ENCODE measurements around the gene DROSHA.

- TF ChIP-seq SP2 (IDR thresholded peaks at IDR 0.05; ENCODE audit: low read length) (no peak), CREB1 (IDR thresholded peaks at IDR 0.05) (no peak), KDM1A (IDR thresholded peaks at IDR 0.05; ENCODE audit: borderline replicate concordance, low read length) (no peak), NANOG (IDR thresholded peaks at IDR 0.05; ENCODE audit: insufficient read depth, low read depth, low read length, poor library complexity, severe bottlenecking) (no peak), EZH2 (IDR thresholded peaks at IDR 0.05; ENCODE audit: low read depth, low read length, severe bottlenecking) (no peak), YY1 (IDR thresholded peaks at IDR 0.05; ENCODE audit: low read depth, low read length) (no peak)
- TF ChIP-seq, protein P1, sequence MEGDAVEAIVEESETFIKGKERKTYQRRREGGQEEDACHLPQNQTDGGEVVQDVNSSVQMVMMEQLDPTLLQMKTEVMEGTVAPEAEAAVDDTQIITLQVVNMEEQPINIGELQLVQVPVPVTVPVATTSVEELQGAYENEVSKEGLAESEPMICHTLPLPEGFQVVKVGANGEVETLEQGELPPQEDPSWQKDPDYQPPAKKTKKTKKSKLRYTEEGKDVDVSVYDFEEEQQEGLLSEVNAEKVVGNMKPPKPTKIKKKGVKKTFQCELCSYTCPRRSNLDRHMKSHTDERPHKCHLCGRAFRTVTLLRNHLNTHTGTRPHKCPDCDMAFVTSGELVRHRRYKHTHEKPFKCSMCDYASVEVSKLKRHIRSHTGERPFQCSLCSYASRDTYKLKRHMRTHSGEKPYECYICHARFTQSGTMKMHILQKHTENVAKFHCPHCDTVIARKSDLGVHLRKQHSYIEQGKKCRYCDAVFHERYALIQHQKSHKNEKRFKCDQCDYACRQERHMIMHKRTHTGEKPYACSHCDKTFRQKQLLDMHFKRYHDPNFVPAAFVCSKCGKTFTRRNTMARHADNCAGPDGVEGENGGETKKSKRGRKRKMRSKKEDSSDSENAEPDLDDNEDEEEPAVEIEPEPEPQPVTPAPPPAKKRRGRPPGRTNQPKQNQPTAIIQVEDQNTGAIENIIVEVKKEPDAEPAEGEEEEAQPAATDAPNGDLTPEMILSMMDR (IDR thresholded peaks at IDR 0.05; ENCODE audit: control extremely low read depth in 1 of 3, insufficient read depth in 1 of 3, low read depth in 1 of 3, low read length in 3 of 3), result no peak
Measured at GRCh38 chr5:31530541-31531265, 1.2 kb downstream of the DROSHA start.

Data from H1 (cell line).